HCT116 (cell line): Measurements from ENCODE around the gene IL32.

Experiments
- EGR1 ChIP-seq: IDR thresholded peaks from 2 replicates; pipeline ENCODE4 v1.6.1; 2012; ENCODE audit warnings: low read depth
- EZH2 ChIP-seq: fragments of 200-600 bp; sonication (generic); IDR thresholded peaks from 2 replicates; pipeline ENCODE4 v1.6.1; 2017; ENCODE audit warnings: antibody characterized with exemption, mixed run types
- POLR2A ChIP-seq: IDR thresholded peaks from 2 replicates; pipeline ENCODE4 v1.7.0; 2011; ENCODE audit warnings: borderline replicate concordance; ENCODE audit not compliant: insufficient read depth, insufficient read length; ENCODE audit errors: extremely low read depth
- RAD21 ChIP-seq: IDR thresholded peaks from 2 replicates; pipeline ENCODE4 v1.6.1; 2012; ENCODE audit warnings: low read depth, mild to moderate bottlenecking
- TF ChIP-seq, protein P1 (sequence below), 3 experiments: fragments of 200-600 bp in 1 of 3; sonication (generic) in 1 of 3; IDR thresholded peaks in 2 of 3; conservative IDR thresholded peaks in 1 of 3; 2 replicates each; pipeline ENCODE4 v1.5.1; 2012 to 2017; ENCODE audit warnings: low read depth in 2 of 3, low read length in 2 of 3, antibody characterized with exemption in 1 of 3, borderline replicate concordance in 1 of 3, control low read depth in 1 of 3, mild to moderate bottlenecking in 1 of 3, mixed read lengths in 1 of 3, mixed run types in 1 of 3, moderate library complexity in 1 of 3; ENCODE audit not compliant: insufficient read depth in 1 of 3
- TF ChIP-seq, protein P2 (sequence below): IDR thresholded peaks from 2 replicates; pipeline ENCODE4 v1.6.1; 2012; ENCODE audit warnings: low read depth

DNA sequence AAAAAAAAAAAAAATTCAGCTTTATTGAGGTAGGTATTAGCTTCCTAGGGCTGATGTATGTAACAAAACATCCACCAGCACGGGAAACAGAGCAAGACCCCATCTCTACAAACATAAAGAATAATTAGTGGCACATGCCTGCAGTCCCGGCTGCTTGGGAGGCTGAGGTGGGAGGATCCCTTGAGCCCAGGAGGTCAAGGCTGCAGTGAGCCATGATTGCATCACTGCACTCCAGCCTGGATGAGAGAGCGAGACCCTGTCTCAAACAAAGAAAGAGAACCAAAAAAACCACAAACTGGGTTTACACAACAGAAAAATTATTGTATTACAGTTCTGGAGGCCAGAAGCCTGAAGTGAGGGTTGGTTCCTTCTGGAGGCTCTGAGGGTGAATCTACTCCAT lies 23.1 kb upstream of the IL32 start:
- TF ChIP-seq, protein P1, sequence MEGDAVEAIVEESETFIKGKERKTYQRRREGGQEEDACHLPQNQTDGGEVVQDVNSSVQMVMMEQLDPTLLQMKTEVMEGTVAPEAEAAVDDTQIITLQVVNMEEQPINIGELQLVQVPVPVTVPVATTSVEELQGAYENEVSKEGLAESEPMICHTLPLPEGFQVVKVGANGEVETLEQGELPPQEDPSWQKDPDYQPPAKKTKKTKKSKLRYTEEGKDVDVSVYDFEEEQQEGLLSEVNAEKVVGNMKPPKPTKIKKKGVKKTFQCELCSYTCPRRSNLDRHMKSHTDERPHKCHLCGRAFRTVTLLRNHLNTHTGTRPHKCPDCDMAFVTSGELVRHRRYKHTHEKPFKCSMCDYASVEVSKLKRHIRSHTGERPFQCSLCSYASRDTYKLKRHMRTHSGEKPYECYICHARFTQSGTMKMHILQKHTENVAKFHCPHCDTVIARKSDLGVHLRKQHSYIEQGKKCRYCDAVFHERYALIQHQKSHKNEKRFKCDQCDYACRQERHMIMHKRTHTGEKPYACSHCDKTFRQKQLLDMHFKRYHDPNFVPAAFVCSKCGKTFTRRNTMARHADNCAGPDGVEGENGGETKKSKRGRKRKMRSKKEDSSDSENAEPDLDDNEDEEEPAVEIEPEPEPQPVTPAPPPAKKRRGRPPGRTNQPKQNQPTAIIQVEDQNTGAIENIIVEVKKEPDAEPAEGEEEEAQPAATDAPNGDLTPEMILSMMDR (IDR thresholded peaks at IDR 0.05 in 2 of 3, conservative IDR thresholded peaks at IDR 0.05 in 1 of 3; ENCODE audit: borderline replicate concordance in 1 of 3, insufficient read depth in 1 of 3, low read depth in 2 of 3, low read length in 2 of 3) = no peak
- TF ChIP-seq EZH2 = no peak
- TF ChIP-seq, protein P2, sequence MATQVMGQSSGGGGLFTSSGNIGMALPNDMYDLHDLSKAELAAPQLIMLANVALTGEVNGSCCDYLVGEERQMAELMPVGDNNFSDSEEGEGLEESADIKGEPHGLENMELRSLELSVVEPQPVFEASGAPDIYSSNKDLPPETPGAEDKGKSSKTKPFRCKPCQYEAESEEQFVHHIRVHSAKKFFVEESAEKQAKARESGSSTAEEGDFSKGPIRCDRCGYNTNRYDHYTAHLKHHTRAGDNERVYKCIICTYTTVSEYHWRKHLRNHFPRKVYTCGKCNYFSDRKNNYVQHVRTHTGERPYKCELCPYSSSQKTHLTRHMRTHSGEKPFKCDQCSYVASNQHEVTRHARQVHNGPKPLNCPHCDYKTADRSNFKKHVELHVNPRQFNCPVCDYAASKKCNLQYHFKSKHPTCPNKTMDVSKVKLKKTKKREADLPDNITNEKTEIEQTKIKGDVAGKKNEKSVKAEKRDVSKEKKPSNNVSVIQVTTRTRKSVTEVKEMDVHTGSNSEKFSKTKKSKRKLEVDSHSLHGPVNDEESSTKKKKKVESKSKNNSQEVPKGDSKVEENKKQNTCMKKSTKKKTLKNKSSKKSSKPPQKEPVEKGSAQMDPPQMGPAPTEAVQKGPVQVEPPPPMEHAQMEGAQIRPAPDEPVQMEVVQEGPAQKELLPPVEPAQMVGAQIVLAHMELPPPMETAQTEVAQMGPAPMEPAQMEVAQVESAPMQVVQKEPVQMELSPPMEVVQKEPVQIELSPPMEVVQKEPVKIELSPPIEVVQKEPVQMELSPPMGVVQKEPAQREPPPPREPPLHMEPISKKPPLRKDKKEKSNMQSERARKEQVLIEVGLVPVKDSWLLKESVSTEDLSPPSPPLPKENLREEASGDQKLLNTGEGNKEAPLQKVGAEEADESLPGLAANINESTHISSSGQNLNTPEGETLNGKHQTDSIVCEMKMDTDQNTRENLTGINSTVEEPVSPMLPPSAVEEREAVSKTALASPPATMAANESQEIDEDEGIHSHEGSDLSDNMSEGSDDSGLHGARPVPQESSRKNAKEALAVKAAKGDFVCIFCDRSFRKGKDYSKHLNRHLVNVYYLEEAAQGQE = no peak
- TF ChIP-seq RAD21 = no peak
- TF ChIP-seq EGR1 = no peak
- TF ChIP-seq POLR2A = no peak
